ENCODE measurements around the gene EPB41L2. TPM values are rescaled to one million over a fixed set of nuclear protein-coding genes. Genes with fewer than 3 reads are reported as not detected.
A peak's percentile ranks its signal among the peaks of the same experiment; 100 is the strongest.

The EPB41L2 gene
- total RNA-seq, 1 experiment from 2014 or later, result 106 TPM

GRCh38 chr6:130994319-130995097, 68.5 kb downstream of the EPB41L2 start (continued):
- no peak for TF ChIP-seq CDX4 (CRISPR knock-in tag; IDR thresholded peaks at IDR 0.05; ENCODE audit: borderline replicate concordance)
- TF ChIP-seq MYBL2 (CRISPR knock-in tag; IDR thresholded peaks at IDR 0.05), result no peak
- no peak for TF ChIP-seq ZNF138 (CRISPR knock-in tag; conservative IDR thresholded peaks at IDR 0.05)
- no peak for TF ChIP-seq JAZF1 (CRISPR knock-in tag; IDR thresholded peaks at IDR 0.05)
- TF ChIP-seq NFYB (CRISPR knock-in tag; conservative IDR thresholded peaks at IDR 0.05; ENCODE audit: low read depth), result no peak
- TF ChIP-seq, protein P1, sequence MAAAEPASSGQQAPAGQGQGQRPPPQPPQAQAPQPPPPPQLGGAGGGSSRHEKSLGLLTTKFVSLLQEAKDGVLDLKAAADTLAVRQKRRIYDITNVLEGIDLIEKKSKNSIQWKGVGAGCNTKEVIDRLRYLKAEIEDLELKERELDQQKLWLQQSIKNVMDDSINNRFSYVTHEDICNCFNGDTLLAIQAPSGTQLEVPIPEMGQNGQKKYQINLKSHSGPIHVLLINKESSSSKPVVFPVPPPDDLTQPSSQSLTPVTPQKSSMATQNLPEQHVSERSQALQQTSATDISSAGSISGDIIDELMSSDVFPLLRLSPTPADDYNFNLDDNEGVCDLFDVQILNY (CRISPR knock-in tag; IDR thresholded peaks at IDR 0.05), result no peak
- no peak for TF ChIP-seq CREM (CRISPR knock-in tag; IDR thresholded peaks at IDR 0.05)
- TF ChIP-seq ZNF425 (CRISPR knock-in tag; conservative IDR thresholded peaks at IDR 0.05), result no peak

GRCh38 chr6:130993292-130993765, 69.7 kb downstream of the EPB41L2 start:
- TF ChIP-seq GABPB1 (CRISPR knock-in tag; IDR thresholded peaks at IDR 0.05), result peak; percentile 59
- TF ChIP-seq FOXP4 (CRISPR knock-in tag; IDR thresholded peaks at IDR 0.05), result peak; percentile 36; the same call in 1 of the 2 replicates
- TF ChIP-seq, protein P2, sequence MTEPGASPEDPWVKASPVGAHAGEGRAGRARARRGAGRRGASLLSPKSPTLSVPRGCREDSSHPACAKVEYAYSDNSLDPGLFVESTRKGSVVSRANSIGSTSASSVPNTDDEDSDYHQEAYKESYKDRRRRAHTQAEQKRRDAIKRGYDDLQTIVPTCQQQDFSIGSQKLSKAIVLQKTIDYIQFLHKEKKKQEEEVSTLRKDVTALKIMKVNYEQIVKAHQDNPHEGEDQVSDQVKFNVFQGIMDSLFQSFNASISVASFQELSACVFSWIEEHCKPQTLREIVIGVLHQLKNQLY (CRISPR knock-in tag; IDR thresholded peaks at IDR 0.05), result no peak
- POLR2A ChIA-PET, result interaction anchor here (0.5 to 1.1 kb wide), 2 partner anchors 9 to 52 kb away, joined by 3 to 4 read pairs; no protein-coding TSS in a partner anchor
- DNase-seq (ENCODE audit: low spot score), result peak; percentile 37
- no peaks in the 10 kb centered on the region for H3K27me3 Mint-ChIP-seq (ENCODE audit: low read depth)
- peak; percentile 61 for ATAC-seq
- peaks cover 3% of the 10 kb centered on the region; the same call in 1 of the 2 replicates for H3K9me3 Mint-ChIP-seq
- CTCF ChIA-PET, result interaction anchor here (0.5 kb wide), 1 partner anchor 1061 kb away, joined by 3 read pairs; no protein-coding TSS in a partner anchor
- no peaks in the 10 kb centered on the region for H3K36me3 Mint-ChIP-seq
- peak overlapping the region; percentile 49 for H3K27ac Mint-ChIP-seq
- H3K4me1 Mint-ChIP-seq, result peaks cover 65% of the 10 kb centered on the region
- H3K4me3 Mint-ChIP-seq, result no peak overlapping the region

DNA sequence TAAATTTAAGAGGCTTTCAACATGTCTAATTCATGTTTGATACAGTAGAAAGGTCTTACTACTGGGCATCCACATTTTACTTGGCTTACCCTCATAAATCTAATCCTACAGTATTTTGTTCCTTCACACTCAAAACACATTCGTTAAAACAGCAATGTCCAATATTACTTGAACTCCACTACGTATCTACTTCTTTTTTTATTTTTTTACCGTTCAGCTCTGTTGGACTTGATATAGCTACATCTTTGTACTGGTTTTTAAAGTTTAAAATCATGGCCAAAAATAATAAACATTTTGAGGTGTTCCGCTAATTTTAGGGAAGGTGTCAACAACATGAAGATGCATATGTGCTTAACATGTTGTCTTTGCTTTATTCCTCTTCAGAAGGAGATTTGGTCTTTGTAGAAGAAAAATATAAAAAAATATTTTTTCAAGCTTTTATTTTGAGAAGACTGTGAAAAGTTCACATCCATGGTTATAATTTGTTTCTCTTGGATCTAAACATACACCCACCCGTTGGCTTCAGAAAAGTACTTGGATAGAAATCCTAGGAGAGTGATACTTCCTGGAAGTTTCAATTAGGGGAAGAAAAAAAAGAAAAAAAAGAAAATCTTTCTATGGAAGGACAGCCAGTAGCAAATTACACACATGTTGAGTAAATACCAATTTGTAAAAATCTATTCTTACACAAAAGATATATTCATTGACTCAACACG, 71.5 kb downstream of the EPB41L2 start:
- Mint-ChIP-seq H3K4me3 (no peak overlapping the region), H3K36me3 (no peaks in the 10 kb centered on the region), H3K9me3 (peaks cover 3% of the 10 kb centered on the region; the same call in 1 of the 2 replicates), H3K4me1 (peaks cover 52% of the 10 kb centered on the region), H3K27ac (0 out of 2 replicates have a peak overlapping the region, but pooled peaks have one; percentile 24), H3K27me3 (ENCODE audit: low read depth) (no peaks in the 10 kb centered on the region)
- DNase-seq (ENCODE audit: low spot score) (no peak), ATAC-seq (no peak)
- ChIA-PET POLR2A (no interaction called here), CTCF (no interaction called here)
- no peak for TF ChIP-seq ERG (CRISPR knock-in tag; IDR thresholded peaks at IDR 0.05)
- TF ChIP-seq, protein P3, sequence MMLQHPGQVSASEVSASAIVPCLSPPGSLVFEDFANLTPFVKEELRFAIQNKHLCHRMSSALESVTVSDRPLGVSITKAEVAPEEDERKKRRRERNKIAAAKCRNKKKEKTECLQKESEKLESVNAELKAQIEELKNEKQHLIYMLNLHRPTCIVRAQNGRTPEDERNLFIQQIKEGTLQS (CRISPR knock-in tag; conservative IDR thresholded peaks at IDR 0.05), result no peak
- TF ChIP-seq SP1 (CRISPR knock-in tag; conservative IDR thresholded peaks at IDR 0.05), result no peak
- no peak for TF ChIP-seq FOXK1 (CRISPR knock-in tag; IDR thresholded peaks at IDR 0.05)
- TF ChIP-seq FOXJ3 (CRISPR knock-in tag; IDR thresholded peaks at IDR 0.05; ENCODE audit: borderline replicate concordance), result no peak
- TF ChIP-seq ZNF232 (CRISPR knock-in tag; IDR thresholded peaks at IDR 0.05), result no peak
- TF ChIP-seq ZSCAN18 (CRISPR knock-in tag; IDR thresholded peaks at IDR 0.05), result no peak
- TF ChIP-seq HMGA2 (CRISPR knock-in tag; IDR thresholded peaks at IDR 0.05), result no peak
- TF ChIP-seq GABPB1 (CRISPR knock-in tag; IDR thresholded peaks at IDR 0.05), result no peak
- no peak for TF ChIP-seq TEAD1 (CRISPR knock-in tag; IDR thresholded peaks at IDR 0.05)
